GM19328 (cell line): ENCODE measurements around the gene FBXO2.
"Not testable (repeated sequence)": the region's sequence is repeated elsewhere in the genome, so short reads cannot be mapped to it uniquely, and the experiment has no call there.

Source experiments
- ATAC-seq: cut with Tn5 transposase; IDR thresholded peaks from one replicate; pipeline ENCODE4 v1.9.1; 2021; ENCODE audit warnings: mild to moderate bottlenecking, moderate library complexity; ENCODE audit not compliant: unreplicated experiment

Gene FBXO2

GRCh38 chr1:11629184-11630016 lies 24.8 kb downstream of the FBXO2 start:
- ATAC-seq, result no peak

- ATAC-seq, result no peak
These were observed 25.5 kb downstream of the FBXO2 start for GRCh38 chr1:11628767-11629166.

GRCh38 chr1:11626551-11626950 lies 27.7 kb downstream of the FBXO2 start:
- no peak for ATAC-seq

GRCh38 chr1:11623702-11624101 lies 30.5 kb downstream of the FBXO2 start:
- ATAC-seq, result no peak

- no peak for ATAC-seq
These were observed 31.8 kb downstream of the FBXO2 start for GRCh38 chr1:11622398-11622797.

- no peak for ATAC-seq
These were observed 33.3 kb downstream of the FBXO2 start for GRCh38 chr1:11620924-11621323.

- no peak for ATAC-seq
These were observed 33.8 kb downstream of the FBXO2 start for GRCh38 chr1:11620405-11620804.

- ATAC-seq, result no peak
These were observed 36.5 kb downstream of the FBXO2 start for GRCh38 chr1:11617741-11618140.

- ATAC-seq, result no peak
These were observed 36.9 kb downstream of the FBXO2 start for GRCh38 chr1:11617314-11617713.

- no peak for ATAC-seq
These were observed 37.5 kb downstream of the FBXO2 start for GRCh38 chr1:11616766-11617165.

GRCh38 chr1:11615090-11615489 lies 39.1 kb downstream of the FBXO2 start:
- ATAC-seq, result no peak

- ATAC-seq, result no peak
These were observed 40.9 kb downstream of the FBXO2 start for GRCh38 chr1:11613347-11613746.

- no peak for ATAC-seq
These were observed 42.4 kb downstream of the FBXO2 start for GRCh38 chr1:11611638-11612327.

- ATAC-seq, result no peak
These were observed 43.5 kb downstream of the FBXO2 start for GRCh38 chr1:11610629-11611180.

GRCh38 chr1:11609378-11609777 lies 44.9 kb downstream of the FBXO2 start:
- ATAC-seq, result not testable (repeated sequence)

GRCh38 chr1:11608596-11609130 lies 45.6 kb downstream of the FBXO2 start:
- ATAC-seq, result not testable (repeated sequence)

- no peak for ATAC-seq
These were observed 47.5 kb downstream of the FBXO2 start for GRCh38 chr1:11606775-11607174.

- no peak for ATAC-seq
These were observed 51.2 kb downstream of the FBXO2 start for GRCh38 chr1:11602981-11603380.

GRCh38 chr1:11602424-11602823 lies 51.8 kb downstream of the FBXO2 start:
- ATAC-seq, result no peak

GRCh38 chr1:11600836-11601235 lies 53.4 kb downstream of the FBXO2 start:
- no peak for ATAC-seq

GRCh38 chr1:11599891-11600576 lies 54.2 kb downstream of the FBXO2 start:
- ATAC-seq, result no peak
